ENCODE results near the gene CACNA2D2. TPM values are rescaled to one million over a fixed set of nuclear protein-coding genes. Genes with fewer than 3 reads are reported as not detected.

Gene CACNA2D2
- total RNA-seq, 1 donor from 2014 or later, result under 0.01 TPM

GRCh38 chr3:50464569-50464968 lies 38.9 kb downstream of the CACNA2D2 start:
- DNase-seq (ENCODE audit: low read depth in 2 of 2), result no peak

GRCh38 chr3:50459785-50460184 lies 43.6 kb downstream of the CACNA2D2 start:
- DNase-seq (ENCODE audit: low read depth in 2 of 2), result no peak

GRCh38 chr3:50457988-50458387 lies 45.4 kb downstream of the CACNA2D2 start:
- DNase-seq (ENCODE audit: low read depth in 2 of 2), result no peak

GRCh38 chr3:50455161-50456018 lies 48.0 kb downstream of the CACNA2D2 start:
- DNase-seq (ENCODE audit: low read depth in 2 of 2), result no peak

GRCh38 chr3:50454481-50455070 lies 48.9 kb downstream of the CACNA2D2 start:
- DNase-seq (ENCODE audit: low read depth in 2 of 2), result no peak

GRCh38 chr3:50453907-50454306 lies 49.5 kb downstream of the CACNA2D2 start:
- no peak for DNase-seq (ENCODE audit: low read depth in 2 of 2)

- DNase-seq (ENCODE audit: low read depth in 2 of 2), result no peak
Measured at GRCh38 chr3:50450209-50450921, 53.1 kb downstream of the CACNA2D2 start.

- no peak for DNase-seq (ENCODE audit: low read depth in 2 of 2)
Measured at GRCh38 chr3:50448752-50449539, 54.5 kb downstream of the CACNA2D2 start.

GRCh38 chr3:50447290-50447840 lies 56.1 kb downstream of the CACNA2D2 start:
- DNase-seq (ENCODE audit: low read depth in 2 of 2), result no peak

GRCh38 chr3:50445919-50446318 lies 57.5 kb downstream of the CACNA2D2 start:
- DNase-seq (ENCODE audit: low read depth in 2 of 2), result no peak

- no peak for DNase-seq (ENCODE audit: low read depth in 2 of 2)
Measured at GRCh38 chr3:50444782-50445181, 58.7 kb downstream of the CACNA2D2 start.

GRCh38 chr3:50444213-50444612 lies 59.2 kb downstream of the CACNA2D2 start:
- DNase-seq (ENCODE audit: low read depth in 2 of 2), result no peak

GRCh38 chr3:50442945-50443579 lies 60.4 kb downstream of the CACNA2D2 start:
- DNase-seq (ENCODE audit: low read depth in 2 of 2), result no peak

GRCh38 chr3:50441424-50442217 lies 61.8 kb downstream of the CACNA2D2 start:
- DNase-seq (ENCODE audit: low read depth in 2 of 2), result no peak

- DNase-seq (ENCODE audit: low read depth in 2 of 2), result peak in 1 of 2 donors; percentile 45
Measured at GRCh38 chr3:50436114-50436674, 67.2 kb downstream of the CACNA2D2 start.

- no peak for DNase-seq (ENCODE audit: low read depth in 2 of 2)
Measured at GRCh38 chr3:50435371-50436113, 67.9 kb downstream of the CACNA2D2 start.

- DNase-seq (ENCODE audit: low read depth in 2 of 2), result no peak
Measured at GRCh38 chr3:50433954-50434353, 69.5 kb downstream of the CACNA2D2 start.

- DNase-seq (ENCODE audit: low read depth in 2 of 2), result no peak
Measured at GRCh38 chr3:50430950-50431435, 72.4 kb downstream of the CACNA2D2 start.

GRCh38 chr3:50430191-50430590 lies 73.2 kb downstream of the CACNA2D2 start:
- DNase-seq (ENCODE audit: low read depth in 2 of 2), result no peak
